Stimulated activated CD8-positive, alpha-beta memory T cell treated with anti-CD3 and anti-CD28 coated beads, Interleukin-15, amount 100 ng/mL, for 48 hours (primary cell): ENCODE measurements around the gene FOXL3.
"Not testable (repeated sequence)": the region's sequence is repeated elsewhere in the genome, so short reads cannot be mapped to it uniquely, and the experiment has no call there.

Experiments used
- DNase-seq, 2 donors: peaks; one replicate each; pipeline ENCODE4 v3.0.0-alpha.2; 2020; ENCODE audit warnings: low read depth in 2 of 2

Gene FOXL3

GRCh38 chr7:289756-290553 is at the start of gene FOXL3:
FOXL3 (plus strand) TSS chr7:290170; CDS start chr7:290170, 0 bp downstream.
- DNase-seq: no peak

GRCh38 chr7:240887-241421 is 49.0 kb upstream of the FOXL3 start:
- DNase-seq: no peak

- DNase-seq: no peak
Measured at GRCh38 chr7:241513-241912, 48.5 kb upstream of the FOXL3 start.

GRCh38 chr7:242826-243579 is 47.0 kb upstream of the FOXL3 start:
- not testable (repeated sequence) for DNase-seq

- DNase-seq: not testable (repeated sequence)
Measured at GRCh38 chr7:243580-243978, 46.4 kb upstream of the FOXL3 start.

GRCh38 chr7:244974-245373 is 45.0 kb upstream of the FOXL3 start:
- no peak for DNase-seq

- no peak for DNase-seq
Measured at GRCh38 chr7:245574-246295, 44.2 kb upstream of the FOXL3 start.

- no peak for DNase-seq
Measured at GRCh38 chr7:246451-246850, 43.5 kb upstream of the FOXL3 start.

- DNase-seq: no peak
Measured at GRCh38 chr7:247181-247580, 42.8 kb upstream of the FOXL3 start.

- no peak for DNase-seq
Measured at GRCh38 chr7:247636-248035, 42.3 kb upstream of the FOXL3 start.

- DNase-seq: no peak
Measured at GRCh38 chr7:248732-249435, 41.1 kb upstream of the FOXL3 start.

GRCh38 chr7:249989-250388 is 40.0 kb upstream of the FOXL3 start:
- DNase-seq: no peak

- DNase-seq: no peak
Measured at GRCh38 chr7:250523-250922, 39.4 kb upstream of the FOXL3 start.

- DNase-seq: no peak
Measured at GRCh38 chr7:251005-251404, 39.0 kb upstream of the FOXL3 start.

GRCh38 chr7:251446-252175 is 38.4 kb upstream of the FOXL3 start:
- no peak for DNase-seq

- DNase-seq: no peak
Measured at GRCh38 chr7:252216-252965, 37.6 kb upstream of the FOXL3 start.

GRCh38 chr7:252981-253380 is 37.0 kb upstream of the FOXL3 start:
- no peak for DNase-seq

GRCh38 chr7:253581-254336 is 36.2 kb upstream of the FOXL3 start:
- DNase-seq: no peak

- no peak for DNase-seq
Measured at GRCh38 chr7:254337-255037, 35.5 kb upstream of the FOXL3 start.
